Fibroblast of skin of left quadriceps (primary cell): ENCODE measurements around the gene RFESD.
"Not testable (repeated sequence)": the region's sequence is repeated elsewhere in the genome, so short reads cannot be mapped to it uniquely, and the experiment has no call there.

Experiments used
- DNase-seq, 2 experiments: peaks; one replicate each; pipeline ENCODE4 v3.0.0-alpha.2; 2013; ENCODE audit warnings: low read depth in 2 of 2

RFESD gene

GRCh38 chr5:95628933-95629332 is 17.6 kb upstream of the RFESD start:
- DNase-seq: no peak

- DNase-seq: no peak
Observed at GRCh38 chr5:95630394-95630917, 16.1 kb upstream of the RFESD start.

- peak in 1 of 2 experiments; percentile 55 for DNase-seq
Observed at GRCh38 chr5:95631255-95631958, 15.2 kb upstream of the RFESD start.

GRCh38 chr5:95631991-95632675 is 14.4 kb upstream of the RFESD start:
- no peak for DNase-seq

GRCh38 chr5:95632942-95633341 is 13.6 kb upstream of the RFESD start:
- DNase-seq: not testable (repeated sequence)

- DNase-seq: no peak
Observed at GRCh38 chr5:95633671-95634070, 12.9 kb upstream of the RFESD start.

GRCh38 chr5:95634081-95634480 is 12.5 kb upstream of the RFESD start:
- DNase-seq: no peak

- DNase-seq: no peak
Observed at GRCh38 chr5:95638632-95639031, 7.9 kb upstream of the RFESD start.

- no peak for DNase-seq
Observed at GRCh38 chr5:95641741-95642220, 4.8 kb upstream of the RFESD start.

GRCh38 chr5:95643152-95643551 is 3.4 kb upstream of the RFESD start:
- no peak for DNase-seq

- DNase-seq: no peak
Observed at GRCh38 chr5:95644351-95645042, 2.1 kb upstream of the RFESD start.

- DNase-seq: not testable (repeated sequence)
Observed at GRCh38 chr5:95646226-95646568, 380 bp upstream of the RFESD start.

- DNase-seq: no peak
Observed at GRCh38 chr5:95647886-95648860, 1.6 kb downstream of the RFESD start.

- no peak for DNase-seq
Observed at GRCh38 chr5:95649274-95649673, 2.7 kb downstream of the RFESD start.

GRCh38 chr5:95649842-95650620 is 3.5 kb downstream of the RFESD start:
- no peak for DNase-seq

GRCh38 chr5:95652849-95653248 is 6.3 kb downstream of the RFESD start:
- no peak for DNase-seq

GRCh38 chr5:95654196-95654595 is 7.6 kb downstream of the RFESD start:
- no peak for DNase-seq

GRCh38 chr5:95655575-95655974 is 9.0 kb downstream of the RFESD start:
- DNase-seq: no peak

- DNase-seq: no peak
Observed at GRCh38 chr5:95660060-95660459, 13.5 kb downstream of the RFESD start.

GRCh38 chr5:95662946-95663345 is 16.4 kb downstream of the RFESD start:
- DNase-seq: no peak
